ENCODE measurements around the gene MCTP2.

Gene MCTP2

DNA sequence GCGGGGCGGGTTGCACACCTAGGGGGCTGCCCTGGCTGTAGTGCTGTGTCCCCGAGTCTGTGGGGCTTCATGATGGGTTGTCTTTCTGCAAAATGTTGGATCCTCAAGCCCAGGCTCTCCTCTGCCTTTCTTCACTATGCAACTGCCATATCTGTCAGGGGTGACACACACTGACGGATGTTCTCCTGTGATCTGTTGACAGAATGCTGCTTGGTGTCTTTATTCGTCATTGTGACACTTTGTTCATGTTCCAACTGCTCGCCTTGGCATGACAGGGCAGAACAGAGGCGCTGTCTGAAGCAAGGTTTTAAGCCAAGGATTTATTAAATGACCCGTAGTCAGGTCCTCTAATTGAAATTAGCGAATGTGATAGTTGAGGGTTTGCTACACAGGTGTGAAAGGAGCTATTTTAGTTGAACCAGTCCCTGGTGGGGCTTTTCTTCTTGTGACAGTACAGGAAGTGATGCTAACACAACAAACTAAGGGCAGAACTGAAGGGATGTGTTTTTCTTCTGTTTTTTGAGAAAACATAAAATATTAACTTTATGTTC is 173.4 kb downstream of the MCTP2 start:
- H3K9ac ChIP-seq (ENCODE audit: low read length), result no peak overlapping the region
- H3K27me3 ChIP-seq (ENCODE audit: low read length), result no peaks in the 10 kb centered on the region
- no peaks in the 10 kb centered on the region for H3K79me2 ChIP-seq (ENCODE audit: insufficient read depth, low read length)
- no peaks in the 10 kb centered on the region for H3K9me3 ChIP-seq (ENCODE audit: insufficient read depth, low read length)
- no peak overlapping the region for H2AFZ ChIP-seq (ENCODE audit: low read depth, low read length, severe bottlenecking)
- no peak overlapping the region for H3K4me3 ChIP-seq (ENCODE audit: insufficient read depth, low read length, poor library complexity, severe bottlenecking)
- H3K27ac ChIP-seq (ENCODE audit: low read depth, low read length), result no peak overlapping the region
- H3K9me2 ChIP-seq (replicated peaks; ENCODE audit: insufficient read depth, low read length), result no peaks in the 10 kb centered on the region
- no peaks in the 10 kb centered on the region for H4K20me1 ChIP-seq (ENCODE audit: low read depth, low read length)
- H3K36me3 ChIP-seq (ENCODE audit: low read length), result peaks cover 34% of the 10 kb centered on the region; the same call in 1 of the 2 replicates
- H3K4me2 ChIP-seq (ENCODE audit: low read depth, low read length, poor library complexity, severe bottlenecking), result no peak overlapping the region
- TF ChIP-seq EZH2phosphoT487 (conservative IDR thresholded peaks at IDR 0.05; ENCODE audit: low read length), result no peak
- H3F3A ChIP-seq (ENCODE audit: insufficient read depth), result no peaks in the 10 kb centered on the region

DNA sequence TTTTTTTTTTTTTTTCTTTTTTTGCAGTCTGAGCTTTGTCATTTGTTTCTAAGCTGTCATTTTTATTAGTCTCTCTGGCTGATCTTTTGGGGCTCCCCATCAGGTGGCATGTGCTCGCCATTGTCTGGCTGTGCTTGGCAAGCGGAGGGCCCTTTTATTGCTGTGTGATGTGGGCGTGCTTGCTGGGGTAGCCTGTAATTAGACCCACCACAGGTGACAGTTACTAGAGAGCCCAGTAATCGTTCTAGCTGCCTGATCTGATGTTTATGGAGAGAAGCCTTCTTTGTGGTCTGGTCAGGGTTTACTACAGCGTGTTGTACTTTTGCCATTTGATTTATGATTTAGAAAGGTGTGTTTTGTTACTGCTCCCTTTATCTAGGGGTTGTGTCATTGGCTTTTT is 179.9 kb downstream of the MCTP2 start:
- H3K9me2 ChIP-seq (replicated peaks; ENCODE audit: insufficient read depth, low read length), result no peaks in the 10 kb centered on the region

DNA sequence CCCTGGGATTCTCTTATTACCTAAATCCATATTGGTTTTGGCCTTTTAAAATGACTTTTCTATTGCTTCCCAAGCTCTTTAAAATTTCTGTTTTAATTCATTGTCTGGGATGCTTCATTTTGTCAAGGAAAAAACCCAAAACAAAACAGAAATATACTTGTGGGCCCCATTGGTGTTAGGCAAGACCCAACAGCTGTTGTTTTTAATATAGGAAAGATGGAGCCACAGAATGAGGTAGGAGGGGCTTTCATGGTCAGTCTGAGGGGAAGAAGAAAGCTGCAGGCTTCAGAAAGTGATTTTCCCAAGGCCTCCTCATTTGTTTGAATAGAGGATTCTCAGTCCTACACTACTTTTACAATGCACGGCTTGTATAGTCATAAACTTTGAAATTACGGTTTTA is 180.5 kb downstream of the MCTP2 start:
- Histone ChIP-seq H3K4me3 (ENCODE audit: insufficient read depth, low read length, poor library complexity, severe bottlenecking) (no peak overlapping the region), H3K36me3 (ENCODE audit: low read length) (peaks cover 7% of the 10 kb centered on the region; the same call in 1 of the 2 replicates), H3K9ac (ENCODE audit: low read length) (no peak overlapping the region), H3K9me3 (ENCODE audit: insufficient read depth, low read length) (no peaks in the 10 kb centered on the region), H3K79me2 (ENCODE audit: insufficient read depth, low read length) (no peaks in the 10 kb centered on the region), H2AFZ (ENCODE audit: low read depth, low read length, severe bottlenecking) (no peak overlapping the region), H3F3A (ENCODE audit: insufficient read depth) (no peaks in the 10 kb centered on the region), H3K4me2 (ENCODE audit: low read depth, low read length, poor library complexity, severe bottlenecking) (no peak overlapping the region), H3K9me2 (replicated peaks; ENCODE audit: insufficient read depth, low read length) (no peaks in the 10 kb centered on the region), H3K27me3 (ENCODE audit: low read length) (no peaks in the 10 kb centered on the region), H3K27ac (ENCODE audit: low read depth, low read length) (no peak overlapping the region), H4K20me1 (ENCODE audit: low read depth, low read length) (no peaks in the 10 kb centered on the region)
- TF ChIP-seq, protein P1, sequence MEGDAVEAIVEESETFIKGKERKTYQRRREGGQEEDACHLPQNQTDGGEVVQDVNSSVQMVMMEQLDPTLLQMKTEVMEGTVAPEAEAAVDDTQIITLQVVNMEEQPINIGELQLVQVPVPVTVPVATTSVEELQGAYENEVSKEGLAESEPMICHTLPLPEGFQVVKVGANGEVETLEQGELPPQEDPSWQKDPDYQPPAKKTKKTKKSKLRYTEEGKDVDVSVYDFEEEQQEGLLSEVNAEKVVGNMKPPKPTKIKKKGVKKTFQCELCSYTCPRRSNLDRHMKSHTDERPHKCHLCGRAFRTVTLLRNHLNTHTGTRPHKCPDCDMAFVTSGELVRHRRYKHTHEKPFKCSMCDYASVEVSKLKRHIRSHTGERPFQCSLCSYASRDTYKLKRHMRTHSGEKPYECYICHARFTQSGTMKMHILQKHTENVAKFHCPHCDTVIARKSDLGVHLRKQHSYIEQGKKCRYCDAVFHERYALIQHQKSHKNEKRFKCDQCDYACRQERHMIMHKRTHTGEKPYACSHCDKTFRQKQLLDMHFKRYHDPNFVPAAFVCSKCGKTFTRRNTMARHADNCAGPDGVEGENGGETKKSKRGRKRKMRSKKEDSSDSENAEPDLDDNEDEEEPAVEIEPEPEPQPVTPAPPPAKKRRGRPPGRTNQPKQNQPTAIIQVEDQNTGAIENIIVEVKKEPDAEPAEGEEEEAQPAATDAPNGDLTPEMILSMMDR (IDR thresholded peaks at IDR 0.05; ENCODE audit: insufficient read depth, low read length, poor library complexity, severe bottlenecking), result no peak
- TF ChIP-seq EZH2phosphoT487 (conservative IDR thresholded peaks at IDR 0.05; ENCODE audit: low read length), result no peak

More for the DNA sequence above, 179.9 kb downstream of the MCTP2 start:
- peaks cover 7% of the 10 kb centered on the region; the same call in 1 of the 2 replicates for H3K36me3 ChIP-seq (ENCODE audit: low read length)
- H3K27ac ChIP-seq (ENCODE audit: low read depth, low read length), result no peak overlapping the region
- H3K27me3 ChIP-seq (ENCODE audit: low read length), result no peaks in the 10 kb centered on the region
- TF ChIP-seq, protein P1 (IDR thresholded peaks at IDR 0.05; ENCODE audit: insufficient read depth, low read length, poor library complexity, severe bottlenecking), result no peak
- TF ChIP-seq EZH2phosphoT487 (conservative IDR thresholded peaks at IDR 0.05; ENCODE audit: low read length), result no peak
- no peaks in the 10 kb centered on the region for H3K9me3 ChIP-seq (ENCODE audit: insufficient read depth, low read length)
- no peaks in the 10 kb centered on the region for H4K20me1 ChIP-seq (ENCODE audit: low read depth, low read length)
- no peaks in the 10 kb centered on the region for H3K79me2 ChIP-seq (ENCODE audit: insufficient read depth, low read length)
- H3F3A ChIP-seq (ENCODE audit: insufficient read depth), result no peaks in the 10 kb centered on the region
- no peak overlapping the region for H2AFZ ChIP-seq (ENCODE audit: low read depth, low read length, severe bottlenecking)
- H3K4me2 ChIP-seq (ENCODE audit: low read depth, low read length, poor library complexity, severe bottlenecking), result no peak overlapping the region
- no peak overlapping the region for H3K9ac ChIP-seq (ENCODE audit: low read length)
- no peak overlapping the region for H3K4me3 ChIP-seq (ENCODE audit: insufficient read depth, low read length, poor library complexity, severe bottlenecking)

DNA sequence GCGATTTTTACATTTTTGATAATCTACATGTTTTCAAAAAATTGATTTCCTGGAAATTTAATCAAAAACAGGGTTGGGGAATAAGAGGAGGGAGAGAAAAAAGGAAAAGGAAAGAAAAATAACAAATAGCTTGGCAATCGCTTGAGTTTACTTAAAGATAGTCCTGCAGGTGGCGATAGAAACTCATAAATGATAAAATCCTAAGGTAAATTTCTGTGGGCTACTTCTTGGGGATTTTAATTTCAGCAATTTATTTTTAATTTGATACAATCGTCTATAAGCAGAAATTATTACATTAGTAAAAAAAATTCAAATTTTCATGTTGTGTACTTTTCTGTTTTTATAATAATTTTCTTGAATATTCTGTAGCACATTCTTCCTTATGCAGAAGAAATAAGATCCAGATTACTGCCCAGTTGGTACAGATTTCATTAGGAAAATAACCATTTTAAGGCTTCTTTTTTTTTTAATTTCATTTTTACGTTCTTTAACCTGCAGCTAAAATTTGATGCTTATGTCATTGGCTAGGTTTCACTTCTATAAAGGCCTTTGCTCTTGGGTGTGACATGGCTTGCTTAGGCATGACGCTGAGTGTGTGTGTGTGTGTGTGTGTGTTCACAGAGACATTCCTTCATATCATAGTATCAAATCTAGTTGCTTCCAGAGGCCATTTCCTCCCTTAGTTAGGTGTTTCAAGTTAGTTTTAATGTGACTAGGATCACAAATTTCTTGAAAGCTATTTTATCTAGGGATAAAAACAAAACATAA is 181.8 kb downstream of the MCTP2 start:
- Histone ChIP-seq H3K4me2 (ENCODE audit: low read depth, low read length, poor library complexity, severe bottlenecking) (no peak overlapping the region), H3K27ac (ENCODE audit: low read depth, low read length) (no peak overlapping the region), H3K9ac (ENCODE audit: low read length) (no peak overlapping the region)

More for the DNA sequence above, 181.8 kb downstream of the MCTP2 start:
- no peaks in the 10 kb centered on the region for H3K9me3 ChIP-seq (ENCODE audit: insufficient read depth, low read length)
- no peaks in the 10 kb centered on the region for H3K79me2 ChIP-seq (ENCODE audit: insufficient read depth, low read length)
- no peaks in the 10 kb centered on the region for H3K9me2 ChIP-seq (replicated peaks; ENCODE audit: insufficient read depth, low read length)
- H3F3A ChIP-seq (ENCODE audit: insufficient read depth), result no peaks in the 10 kb centered on the region
- no peak overlapping the region for H2AFZ ChIP-seq (ENCODE audit: low read depth, low read length, severe bottlenecking)
- H3K4me3 ChIP-seq (ENCODE audit: insufficient read depth, low read length, poor library complexity, severe bottlenecking), result no peak overlapping the region
- H3K27me3 ChIP-seq (ENCODE audit: low read length), result no peaks in the 10 kb centered on the region
- peaks cover 3% of the 10 kb centered on the region; the same call in 1 of the 2 replicates for H3K36me3 ChIP-seq (ENCODE audit: low read length)
- TF ChIP-seq EZH2phosphoT487 (conservative IDR thresholded peaks at IDR 0.05; ENCODE audit: low read length), result no peak
- TF ChIP-seq, protein P1 (IDR thresholded peaks at IDR 0.05; ENCODE audit: insufficient read depth, low read length, poor library complexity, severe bottlenecking), result peak; percentile 33
- no peaks in the 10 kb centered on the region for H4K20me1 ChIP-seq (ENCODE audit: low read depth, low read length)
